ENCODE measurements around the gene CST9.

Gene CST9, protein sequence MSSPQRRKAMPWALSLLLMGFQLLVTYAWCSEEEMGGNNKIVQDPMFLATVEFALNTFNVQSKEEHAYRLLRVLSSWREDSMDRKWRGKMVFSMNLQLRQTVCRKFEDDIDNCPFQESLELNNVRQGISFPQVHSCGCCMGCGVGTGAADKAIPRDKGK

GRCh38 chr20:23605867-23606651, at the start of gene CST9:
Gene CST9 (minus strand): TSS chr20:23605917. CDS start chr20:23605864, 53 bp downstream.
- in situ Hi-C loops (cut with HindIII; ENCODE audit: low sequenced_read_pairs), result no loop called here

DNA sequence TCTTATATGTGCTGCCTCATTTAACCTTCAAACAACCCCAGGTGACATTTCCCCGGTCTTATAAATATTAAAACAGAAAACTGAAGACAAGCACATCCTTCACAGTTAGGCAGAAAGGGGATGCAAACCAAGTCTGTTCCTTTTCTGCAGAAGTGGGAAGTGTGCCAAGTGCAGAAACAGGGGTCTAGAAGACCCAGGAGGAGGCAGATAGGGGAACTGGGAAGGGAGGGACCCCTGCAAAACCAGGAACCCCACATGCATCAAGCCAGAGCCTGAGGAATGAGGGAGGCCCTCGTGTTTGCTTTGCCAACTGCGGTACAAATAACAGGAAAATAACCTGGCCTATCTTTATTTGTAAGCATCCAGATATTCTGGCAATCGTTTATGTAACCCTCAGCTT, 49.0 kb upstream of the CST9 start:
- in situ Hi-C loops (cut with HindIII; ENCODE audit: low sequenced_read_pairs), result no loop called here

DNA sequence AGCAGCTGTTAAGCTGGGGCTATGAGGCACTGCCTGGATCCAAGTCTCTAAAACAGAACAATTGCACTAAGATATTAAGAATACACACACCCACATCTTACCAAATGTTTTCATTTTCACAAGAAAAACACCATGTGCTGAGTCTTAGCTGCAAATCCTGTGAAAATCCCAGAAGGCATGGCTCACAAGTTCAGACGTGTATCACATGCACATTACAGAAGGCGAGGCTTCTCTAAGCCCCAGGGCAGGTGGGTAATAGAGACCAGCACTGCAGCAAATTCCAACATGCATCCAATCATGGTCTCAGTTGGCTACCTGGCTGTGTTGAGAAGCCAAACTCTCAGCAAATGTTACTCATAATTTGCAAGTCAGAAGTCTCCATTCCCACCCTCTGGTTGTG, 48.3 kb upstream of the CST9 start:
- in situ Hi-C loops (cut with HindIII; ENCODE audit: low sequenced_read_pairs), result no loop called here

GRCh38 chr20:23653400-23653938, 47.8 kb upstream of the CST9 start:
- in situ Hi-C loops (cut with HindIII; ENCODE audit: low sequenced_read_pairs), result no loop called here

GRCh38 chr20:23652926-23653325, 47.2 kb upstream of the CST9 start:
- in situ Hi-C loops (cut with HindIII; ENCODE audit: low sequenced_read_pairs), result no loop called here

- in situ Hi-C loops (cut with HindIII; ENCODE audit: low sequenced_read_pairs), result no loop called here
These were observed 46.7 kb upstream of the CST9 start for GRCh38 chr20:23652371-23652770.

- in situ Hi-C loops (cut with HindIII; ENCODE audit: low sequenced_read_pairs), result no loop called here
These were observed 45.4 kb upstream of the CST9 start for GRCh38 chr20:23651117-23651516.

- in situ Hi-C loops (cut with HindIII; ENCODE audit: low sequenced_read_pairs), result no loop called here
These were observed 44.2 kb upstream of the CST9 start for GRCh38 chr20:23649830-23650417.

DNA sequence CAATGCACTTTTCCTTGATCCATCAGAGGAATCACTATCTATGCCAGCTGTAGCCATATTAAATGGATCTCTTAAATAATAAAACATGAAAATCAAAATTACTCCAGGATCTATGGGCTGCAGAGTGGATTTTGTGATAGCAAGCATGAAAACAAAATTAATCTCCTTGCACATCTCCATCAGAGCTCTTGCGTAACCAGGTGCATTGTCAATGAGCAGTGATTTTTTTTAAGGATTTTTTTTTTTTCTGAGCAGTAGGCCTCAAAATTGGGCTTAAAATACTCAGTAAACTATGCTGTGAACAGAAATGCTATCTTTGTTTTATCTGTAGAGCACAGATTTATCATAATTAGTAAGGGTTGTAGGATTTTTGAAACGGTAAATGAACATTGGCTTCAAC, 43.5 kb upstream of the CST9 start:
- in situ Hi-C loops (cut with HindIII; ENCODE audit: low sequenced_read_pairs), result no loop called here

DNA sequence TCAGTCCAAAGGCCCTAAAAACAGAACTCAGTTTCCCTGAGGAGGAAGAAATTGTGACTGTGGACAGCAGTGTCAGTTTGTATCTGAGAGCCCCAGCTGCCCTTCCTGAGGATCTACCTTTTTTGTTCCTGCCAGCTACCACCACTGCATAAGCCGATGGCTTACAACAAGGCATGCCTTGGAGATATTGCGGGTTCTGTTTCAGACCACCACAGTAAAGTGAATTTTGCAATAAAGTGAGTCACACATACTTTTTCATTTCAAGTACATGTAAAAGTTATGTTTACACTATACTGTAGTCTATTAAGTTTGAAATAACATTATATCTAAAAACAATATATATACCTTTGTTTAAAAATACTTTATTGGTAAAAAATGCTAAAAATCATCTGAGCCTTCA, 41.6 kb upstream of the CST9 start:
- in situ Hi-C loops (cut with HindIII; ENCODE audit: low sequenced_read_pairs), result no loop called here

- in situ Hi-C loops (cut with HindIII; ENCODE audit: low sequenced_read_pairs), result no loop called here
These were observed 40.6 kb upstream of the CST9 start for GRCh38 chr20:23646106-23646873.

GRCh38 chr20:23645575-23645974, 39.9 kb upstream of the CST9 start:
- in situ Hi-C loops (cut with HindIII; ENCODE audit: low sequenced_read_pairs), result no loop called here

DNA sequence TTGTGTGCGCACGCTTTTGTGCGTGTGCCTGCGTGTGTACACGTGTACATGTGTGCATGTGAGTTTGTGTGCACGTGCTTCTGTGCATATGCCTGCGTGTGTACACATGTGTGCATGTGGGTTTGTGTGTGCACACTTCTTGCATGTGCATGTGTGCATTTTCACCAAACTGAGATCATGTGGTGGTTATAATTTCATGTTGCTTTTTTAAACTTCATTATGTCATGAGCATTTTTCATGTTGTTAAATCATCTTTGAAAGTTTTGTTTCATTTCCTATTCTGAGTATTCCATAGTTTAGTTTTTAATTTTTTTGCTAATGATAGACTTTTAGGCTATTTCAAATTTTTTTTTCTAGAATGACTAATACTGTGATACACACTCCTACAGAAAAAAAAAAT, 38.4 kb upstream of the CST9 start:
- in situ Hi-C loops (cut with HindIII; ENCODE audit: low sequenced_read_pairs), result no loop called here

- in situ Hi-C loops (cut with HindIII; ENCODE audit: low sequenced_read_pairs), result no loop called here
These were observed 37.9 kb upstream of the CST9 start for GRCh38 chr20:23643659-23644058.

DNA sequence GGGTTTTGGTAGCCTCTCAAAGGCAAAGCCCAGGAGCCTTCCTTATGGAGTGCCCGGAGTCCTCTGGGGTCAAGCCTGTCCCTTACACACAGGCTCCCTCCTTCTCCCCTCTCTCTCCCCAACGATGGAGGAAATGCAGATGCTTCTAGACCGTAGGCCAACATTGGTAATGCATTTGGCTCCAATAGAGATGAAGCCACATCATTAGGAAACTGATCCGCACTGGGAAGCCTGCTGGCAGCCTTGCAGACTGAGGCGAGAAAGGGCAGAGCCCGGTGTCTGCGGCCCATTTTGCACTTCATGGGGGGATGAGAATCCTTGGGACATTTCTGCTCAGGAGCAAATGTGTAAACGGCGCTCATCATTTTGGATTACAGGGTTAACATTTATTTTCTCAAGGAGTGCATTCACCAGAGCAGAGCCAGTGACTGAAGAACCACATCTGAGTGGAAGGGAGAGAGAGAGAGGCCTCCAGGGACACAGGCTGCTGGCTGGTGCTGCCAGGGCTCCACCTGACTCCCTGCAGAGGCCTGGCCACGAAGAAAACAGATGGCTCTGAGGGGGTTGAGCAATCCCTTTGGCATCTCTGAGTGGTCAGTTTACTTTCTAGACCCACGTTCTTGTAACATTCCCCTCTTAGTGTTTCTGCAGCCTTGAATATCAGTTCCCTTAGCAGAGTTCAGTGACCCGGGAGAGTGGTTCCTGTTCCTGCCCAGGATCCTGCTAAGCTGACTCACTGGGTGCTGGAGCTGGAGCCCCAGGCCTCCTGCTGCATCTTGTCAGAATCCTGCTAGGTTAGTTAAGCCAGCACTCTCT, 36.4 kb upstream of the CST9 start:
- in situ Hi-C loops (cut with HindIII; ENCODE audit: low sequenced_read_pairs), result no loop called here

DNA sequence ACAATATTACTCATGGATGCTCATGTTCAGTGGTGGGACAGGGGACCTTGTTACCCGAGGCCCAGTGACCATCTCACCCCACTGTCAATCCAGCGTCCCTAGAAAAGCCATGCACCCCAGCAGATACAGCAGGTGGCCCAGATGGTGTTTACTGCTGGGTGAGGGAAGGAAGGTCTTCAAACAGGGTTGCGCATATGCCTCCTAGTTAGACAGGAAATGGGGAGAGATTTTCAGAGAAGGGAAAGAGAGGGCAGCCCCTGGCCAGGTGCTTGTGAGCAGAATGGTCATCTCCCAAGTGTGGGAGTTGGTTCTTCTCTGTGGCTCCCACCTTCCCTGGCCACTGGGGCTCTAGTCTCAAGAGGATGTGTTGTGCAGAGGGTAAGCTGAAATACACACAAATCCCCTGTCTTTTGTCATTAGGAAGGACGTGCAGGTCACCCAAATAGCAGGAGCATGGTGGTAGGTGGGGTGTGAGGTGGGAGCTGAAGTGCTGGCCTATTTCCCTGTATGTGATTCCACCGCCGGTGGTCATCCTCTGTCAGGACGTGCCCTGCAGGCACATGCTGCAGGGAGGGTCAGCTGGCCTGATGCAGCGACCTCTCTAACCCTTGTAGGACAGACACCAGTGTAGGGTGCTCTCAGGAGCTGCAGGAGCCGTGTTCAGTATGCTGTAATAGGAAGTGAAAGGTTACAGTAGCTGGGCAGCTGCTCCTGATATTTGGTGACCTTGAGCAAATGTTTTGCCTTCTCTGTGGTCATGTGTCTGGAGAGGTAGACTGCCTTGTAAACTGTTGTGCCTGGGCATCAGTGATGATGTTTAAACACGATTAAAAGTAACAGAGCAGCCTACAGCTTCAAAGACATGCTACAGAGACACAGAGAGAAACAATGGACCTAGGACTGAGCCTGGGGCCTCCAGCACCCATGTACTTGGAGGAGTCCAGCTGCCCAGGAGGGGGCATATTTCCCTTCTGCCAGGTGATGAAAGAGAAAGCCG, 35.3 kb upstream of the CST9 start:
- in situ Hi-C loops (cut with HindIII; ENCODE audit: low sequenced_read_pairs), result no loop called here

DNA sequence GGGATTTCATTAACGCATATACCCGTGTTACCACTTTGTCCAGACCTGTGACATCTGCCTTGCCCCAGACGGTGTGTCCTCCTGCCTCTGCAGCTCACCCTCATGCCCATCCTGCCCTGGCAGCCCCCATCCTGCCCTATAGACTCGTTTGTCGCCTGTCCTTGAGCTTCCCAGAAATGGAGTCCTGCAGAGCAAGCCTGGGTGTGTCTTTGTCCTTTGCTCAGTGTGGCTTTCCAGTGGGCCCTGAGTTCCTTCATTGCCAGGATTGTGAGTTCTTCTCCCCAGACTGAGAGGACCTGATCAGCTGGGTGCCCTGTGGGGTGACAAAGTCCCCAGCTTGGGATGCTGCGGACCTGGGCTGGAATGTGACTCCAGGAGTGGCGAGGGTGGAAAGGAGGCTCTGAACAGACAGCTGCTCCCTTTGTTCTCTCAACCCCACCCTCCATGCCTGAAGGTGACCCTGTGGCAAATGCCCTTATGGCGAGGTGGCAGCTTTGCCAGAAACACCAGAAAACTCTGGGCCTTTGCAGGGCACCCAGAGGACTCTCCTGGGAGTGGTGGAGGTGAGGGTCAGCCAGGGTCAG, 34.4 kb upstream of the CST9 start:
- in situ Hi-C loops (cut with HindIII; ENCODE audit: low sequenced_read_pairs), result no loop called here

DNA sequence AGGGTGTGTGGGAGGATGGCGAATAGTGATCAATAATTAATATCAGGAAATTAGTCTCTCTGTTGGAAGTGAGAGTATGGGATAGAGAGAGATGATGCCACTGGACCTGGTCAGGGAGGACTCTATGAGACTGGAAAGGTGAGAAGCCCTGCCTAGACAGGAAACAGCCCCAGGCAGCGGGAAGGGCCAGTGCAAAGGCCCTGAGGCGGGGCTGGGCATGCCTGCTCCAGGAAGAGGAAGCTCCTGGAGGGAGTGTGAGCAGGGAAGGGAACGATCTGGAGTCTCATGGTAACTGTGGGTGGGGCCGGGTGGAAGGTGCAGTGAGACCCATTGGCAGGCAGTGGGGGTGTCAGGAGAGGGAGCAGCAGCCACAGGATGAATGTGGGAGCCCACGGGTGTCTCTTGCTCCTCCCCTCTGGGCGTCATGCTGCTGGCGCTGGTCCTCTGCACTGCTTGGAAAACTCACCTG, 33.8 kb upstream of the CST9 start:
- in situ Hi-C loops (cut with HindIII; ENCODE audit: low sequenced_read_pairs), result no loop called here

DNA sequence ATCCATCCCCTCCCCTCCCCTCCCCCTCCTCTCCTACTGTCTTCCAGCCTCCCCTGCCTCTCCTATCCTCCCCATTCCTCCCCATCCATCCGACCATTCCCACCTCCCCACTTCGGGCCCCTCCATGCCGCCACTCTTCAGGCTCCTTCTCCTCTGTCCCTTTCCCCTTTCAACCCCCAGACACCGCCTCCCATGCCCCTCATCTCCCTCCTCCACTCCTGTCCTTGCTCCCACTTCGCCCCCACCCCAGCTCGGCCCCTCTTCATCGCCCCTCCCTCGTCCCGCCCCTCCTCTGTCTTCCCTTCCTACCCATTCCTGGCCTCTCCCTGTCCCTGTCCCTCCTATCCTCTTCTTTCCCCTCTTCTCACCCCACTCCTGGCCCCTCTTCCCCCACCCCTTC, 32.6 kb upstream of the CST9 start:
- in situ Hi-C loops (cut with HindIII; ENCODE audit: low sequenced_read_pairs), result no loop called here

All from endothelial cell of hepatic sinusoid (primary cell).